Measurements from ENCODE around the gene C7orf57. TPM values are rescaled to one million over a fixed set of nuclear protein-coding genes. Genes with fewer than 3 reads are reported as not detected.

The C7orf57 gene
- total RNA-seq, 4 donors from 2014 or later: not detected

GRCh38 chr7:48109848-48110663 is 74.7 kb downstream of the C7orf57 start:
- Histone ChIP-seq H3K27me3 (no peaks in the 10 kb centered on the region), H3K4me3 (no peak overlapping the region), H3K27ac (no peak overlapping the region), H3K4me1 (no peaks in the 10 kb centered on the region), H3K9me3 (no peaks in the 10 kb centered on the region), H3K36me3 (peaks cover 27% of the 10 kb centered on the region)
- peak in 1 of 2 donors; percentile 87 for DNase-seq (ENCODE audit: low spot score in 2 of 2)
- TF ChIP-seq EP300 (IDR thresholded peaks at IDR 0.05): no peak
- peak; percentile 96 to 98 for TF ChIP-seq CTCF (IDR thresholded peaks at IDR 0.05)
- 20% methylated on average over 9 of the region's 9 CpGs for WGBS

GRCh38 chr7:48110868-48111267 is 75.5 kb downstream of the C7orf57 start:
- Histone ChIP-seq H3K36me3 (peaks cover 22% of the 10 kb centered on the region), H3K27ac (no peak overlapping the region), H3K4me1 (no peaks in the 10 kb centered on the region), H3K27me3 (no peaks in the 10 kb centered on the region), H3K9me3 (no peaks in the 10 kb centered on the region), H3K4me3 (no peak overlapping the region)
- WGBS: 71% methylated on average over 4 of the region's 4 CpGs
- no peak for TF ChIP-seq EP300 (IDR thresholded peaks at IDR 0.05)
- TF ChIP-seq POLR2A (IDR thresholded peaks at IDR 0.05): no peak
- DNase-seq (ENCODE audit: low spot score in 2 of 2): no peak

Other genes with a start within 250 kb of the C7orf57 start
- gene PKD1L1, start 87.1 kb upstream of the C7orf57 start, total RNA-seq: 1 to 10 TPM in 1 of 4 donors, under 1 TPM in 1, not detected in 2; 0.11 to 2.6 TPM
- gene HUS1, start 55.9 kb upstream of the C7orf57 start, total RNA-seq: 10 to 100 TPM; 14.4 to 56.2 (median 21.5) TPM
- gene SUN3, start 6.4 kb upstream of the C7orf57 start, total RNA-seq: not detected
- gene UPP1, start 53.7 kb downstream of the C7orf57 start, total RNA-seq: 10 to 100 TPM in 1 of 4 donors, 1 to 10 TPM in 3; 2.2 to 11.9 (median 4.2) TPM
- 1 to 10 TPM in 3 of 4 donors, under 1 TPM in 1; 0.64 to 4.7 (median 2.6) TPM for gene ABCA13, start 135.9 kb downstream of the C7orf57 start, total RNA-seq

All from suprapubic skin (tissue), 4 donors.